Measurements from ENCODE around the gene HOMER1.

- no peak for TF ChIP-seq POLR2A (IDR thresholded peaks at IDR 0.05)
- no peak for TF ChIP-seq POLR2AphosphoS5 (IDR thresholded peaks at IDR 0.05)
- no peak for TF ChIP-seq CTCF (IDR thresholded peaks at IDR 0.05)
- no peak for TF ChIP-seq EP300 (IDR thresholded peaks at IDR 0.05)
Observed at GRCh38 chr5:79508354-79508753, 5.6 kb downstream of the HOMER1 start.

Data from sigmoid colon (tissue), 4 donors.